Liver (tissue), 9 donors: Measurements from ENCODE around the gene LY6G6C. TPM values are rescaled to one million over a fixed set of nuclear protein-coding genes. Genes with fewer than 3 reads are reported as not detected.
A peak's percentile ranks its signal among the peaks of the same experiment; 100 is the strongest.

Experiments
- DNase-seq: peaks from one replicate; pipeline ENCODE4 v3.0.0-alpha.2; 2017; ENCODE audit warnings: low spot score
- H3K27ac ChIP-seq, 2 donors: one replicate each; pipeline ENCODE4 v1.7.0; 2013; ENCODE audit warnings: inconsistent platforms in 2 of 2, low read length in 2 of 2, control low read depth in 1 of 2, low read depth in 1 of 2, mild to moderate bottlenecking in 1 of 2
- H3K27me3 ChIP-seq, 4 donors: one replicate each; pipeline versions ENCODE4 v1.6.1 to v1.7.0; 2013; ENCODE audit warnings: low read length in 3 of 4, inconsistent platforms in 1 of 4, mild to moderate bottlenecking in 1 of 4, moderate library complexity in 1 of 4; ENCODE audit not compliant: control insufficient read depth in 4 of 4, insufficient read depth in 4 of 4
- H3K36me3 ChIP-seq, 4 donors: one replicate each; pipeline versions ENCODE4 v1.6.1 to v1.7.0; 2013; ENCODE audit warnings: low read length in 3 of 4, mild to moderate bottlenecking in 3 of 4, low read depth in 1 of 4, moderate library complexity in 1 of 4; ENCODE audit not compliant: control insufficient read depth in 4 of 4, insufficient read depth in 3 of 4
- H3K4me1 ChIP-seq, 4 donors: one replicate each; pipeline versions ENCODE4 v1.6.1 to v1.7.0; 2013; ENCODE audit warnings: low read length in 3 of 4, mild to moderate bottlenecking in 3 of 4, moderate library complexity in 1 of 4; ENCODE audit not compliant: control insufficient read depth in 4 of 4, insufficient read depth in 4 of 4
- H3K4me3 ChIP-seq, 3 donors: one replicate each; pipeline versions ENCODE4 v1.6.1 to v1.7.0; 2013; ENCODE audit warnings: low read length in 3 of 3, control low read depth in 1 of 3, low read depth in 1 of 3, mild to moderate bottlenecking in 1 of 3
- H3K9ac ChIP-seq, 2 donors: one replicate each; pipeline ENCODE4 v1.7.0; 2013; ENCODE audit warnings: low read length in 2 of 2, mild to moderate bottlenecking in 2 of 2, moderate library complexity in 2 of 2, control low read depth in 1 of 2, low read depth in 1 of 2
- H3K9me3 ChIP-seq, 4 donors: one replicate each; pipeline versions ENCODE4 v1.6.1 to v1.7.0; 2013; ENCODE audit warnings: low read length in 3 of 4; ENCODE audit not compliant: control insufficient read depth in 4 of 4
- ATF3 ChIP-seq: IDR thresholded peaks from 2 replicates; pipeline ENCODE4 v1.6.1; 2016; ENCODE audit warnings: antibody characterized with exemption
- EGR1 ChIP-seq, 2 donors: IDR thresholded peaks; 2 replicates each; pipeline ENCODE4 v1.6.1; 2016 to 2018; ENCODE audit warnings: antibody characterized with exemption in 2 of 2, low read depth in 2 of 2
- FOXA1 ChIP-seq: IDR thresholded peaks from 2 replicates; pipeline ENCODE4 v1.6.1; 2016; ENCODE audit warnings: antibody characterized with exemption
- FOXA2 ChIP-seq: IDR thresholded peaks from 2 replicates; pipeline ENCODE4 v1.6.1; 2016; ENCODE audit warnings: antibody characterized with exemption
- GABPA ChIP-seq, 2 donors: IDR thresholded peaks in 1 of 2; conservative IDR thresholded peaks in 1 of 2; 2 replicates each; pipeline ENCODE4 v1.6.1; 2016; ENCODE audit warnings: antibody characterized with exemption in 2 of 2, mild to moderate bottlenecking in 1 of 2, moderate library complexity in 1 of 2
- HNF4A ChIP-seq, 2 donors: conservative IDR thresholded peaks; 2 replicates each; pipeline ENCODE4 v1.6.1; 2016; ENCODE audit warnings: antibody characterized with exemption in 2 of 2, mild to moderate bottlenecking in 2 of 2
- HNF4G ChIP-seq: IDR thresholded peaks from 2 replicates; pipeline ENCODE4 v1.6.1; 2016; ENCODE audit warnings: antibody characterized with exemption
- JUND ChIP-seq, 2 donors: IDR thresholded peaks; 2 replicates each; pipeline ENCODE4 v1.6.1; 2016; ENCODE audit warnings: antibody characterized with exemption in 2 of 2
- MAX ChIP-seq: IDR thresholded peaks from 2 replicates; pipeline ENCODE4 v1.6.1; 2016; ENCODE audit warnings: antibody characterized with exemption
- NR2F2 ChIP-seq: IDR thresholded peaks from 2 replicates; pipeline ENCODE4 v1.6.1; 2016; ENCODE audit warnings: antibody characterized with exemption
- RAD21 ChIP-seq, 2 donors: IDR thresholded peaks; 2 replicates each; pipeline ENCODE4 v1.6.1; 2016; ENCODE audit warnings: antibody characterized with exemption in 2 of 2, mild to moderate bottlenecking in 2 of 2
- REST ChIP-seq: IDR thresholded peaks from 2 replicates; pipeline ENCODE4 v1.6.1; 2016; ENCODE audit warnings: antibody characterized with exemption, mild to moderate bottlenecking
- RXRA ChIP-seq, 2 donors: IDR thresholded peaks; 2 replicates each; pipeline ENCODE4 v1.6.1; 2017 to 2018; ENCODE audit warnings: antibody characterized with exemption in 2 of 2, mild to moderate bottlenecking in 1 of 2
- SP1 ChIP-seq: IDR thresholded peaks from 2 replicates; pipeline ENCODE4 v1.6.1; 2018; ENCODE audit warnings: antibody characterized with exemption, mild to moderate bottlenecking
- TAF1 ChIP-seq: conservative IDR thresholded peaks from 2 replicates; pipeline ENCODE4 v1.6.1; 2016; ENCODE audit warnings: antibody characterized with exemption, mild to moderate bottlenecking
- YY1 ChIP-seq: IDR thresholded peaks from 2 replicates; pipeline ENCODE4 v1.6.1; 2016; ENCODE audit warnings: antibody characterized with exemption, mild to moderate bottlenecking
- WGBS: extraction: QIAGEN DNeasy Blood & Tissue Kit; methylation state at CpG from one replicate; pipeline ENCODE4 v1.1.7; 2013; 5-methylcytosine and 5-hydroxymethylcytosine counted together
- polyA plus RNA-seq, 2 donors: library from polyadenylated mRNA; stranded (reverse) in 1 of 2; unstranded in 1 of 2; fragments of 200-250 nt in 1 of 2; fragments of >200 nt in 1 of 2; fragmentation: Nextera tagmentation in 1 of 2; extraction: Ambion mirVana in 1 of 2; gene quantifications; one replicate each; pipeline versions ENCODE4 v1.2.1 to v1.2.3, GENCODE V29; 2013 to 2015
- total RNA-seq, 2 donors: library from RNA; depleted of rRNA; stranded (reverse); fragments of >200 nt; gene quantifications; one replicate each; pipeline ENCODE4 v1.2.3, GENCODE V29; 2014
- TF ChIP-seq, protein P1 (sequence below): IDR thresholded peaks from 2 replicates; pipeline ENCODE4 v1.6.1; 2016; ENCODE audit warnings: antibody characterized with exemption
- donor health status: healthy.
- donor health status: healthy.
- donor health status: healthy.
- donor health status: healthy.
- donor health status: healthy.

LY6G6C gene
- total and polyA plus RNA-seq, 4 donors: not detected

- no peaks in the 10 kb centered on the region for H3K27me3 ChIP-seq
- no peak overlapping the region for H3K9ac ChIP-seq
- H3K36me3 ChIP-seq: no peaks in the 10 kb centered on the region
- peak in 1 of 2 donors; percentile 30 for TF ChIP-seq RAD21 (IDR thresholded peaks at IDR 0.05)
- TF ChIP-seq ATF3: no peak
- no peaks in the 10 kb centered on the region for H3K9me3 ChIP-seq
- no peak for DNase-seq
- no peak overlapping the region for H3K4me3 ChIP-seq
- no peaks in the 10 kb centered on the region for H3K4me1 ChIP-seq
- H3K27ac ChIP-seq: no peak overlapping the region
- 88% methylated on average over 8 of the region's 8 CpGs for WGBS
These were observed 9.2 kb downstream of the LY6G6C start for GRCh38 chr6:31712296-31712695.

DNA sequence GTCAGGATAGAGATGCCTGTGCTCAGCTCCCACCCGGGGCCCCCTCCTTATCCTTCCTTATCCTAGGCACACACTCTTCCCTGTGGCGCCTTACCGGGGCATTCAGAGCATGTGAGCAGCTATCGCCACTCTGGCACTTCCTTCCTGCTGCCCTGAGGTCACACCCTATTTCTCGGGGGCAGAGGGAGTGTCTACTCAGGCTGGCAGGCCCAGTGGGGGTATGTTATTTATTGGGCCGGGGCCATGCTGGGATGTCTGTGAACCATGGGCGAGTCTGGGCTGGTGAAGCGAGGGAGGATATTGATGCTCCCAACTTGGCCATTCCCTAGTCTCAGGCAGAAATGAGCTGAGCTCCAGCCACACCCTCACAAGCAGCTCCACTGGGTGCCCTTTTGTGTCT is 10.3 kb downstream of the LY6G6C start:
- no peaks in the 10 kb centered on the region for H3K4me1 ChIP-seq
- WGBS: 65% methylated on average over 8 of the region's 8 CpGs
- no peak for DNase-seq
- H3K36me3 ChIP-seq: no peaks in the 10 kb centered on the region
- H3K9ac ChIP-seq: no peak overlapping the region
- no peaks in the 10 kb centered on the region for H3K9me3 ChIP-seq
- TF ChIP-seq JUND (IDR thresholded peaks at IDR 0.05): no peak
- TF ChIP-seq FOXA1: no peak
- no peak for TF ChIP-seq HNF4G
- TF ChIP-seq TAF1: no peak
- TF ChIP-seq EGR1 (IDR thresholded peaks at IDR 0.05; ENCODE audit: low read depth in 2 of 2): no peak
- no peak for TF ChIP-seq YY1
- no peak for TF ChIP-seq REST
- no peak for TF ChIP-seq ATF3
- no peak overlapping the region for H3K27ac ChIP-seq
- no peak overlapping the region for H3K4me3 ChIP-seq
- H3K27me3 ChIP-seq: no peaks in the 10 kb centered on the region

- no peaks in the 10 kb centered on the region for H3K36me3 ChIP-seq
- TF ChIP-seq REST: no peak
- TF ChIP-seq NR2F2: no peak
- TF ChIP-seq MAX: no peak
- no peak for TF ChIP-seq TAF1
- no peak for TF ChIP-seq ATF3
- no peak for TF ChIP-seq HNF4A (conservative IDR thresholded peaks at IDR 0.05)
- no peak for TF ChIP-seq EGR1 (IDR thresholded peaks at IDR 0.05; ENCODE audit: low read depth in 2 of 2)
- no peak for TF ChIP-seq SP1
- TF ChIP-seq FOXA2: no peak
- TF ChIP-seq, protein P1, sequence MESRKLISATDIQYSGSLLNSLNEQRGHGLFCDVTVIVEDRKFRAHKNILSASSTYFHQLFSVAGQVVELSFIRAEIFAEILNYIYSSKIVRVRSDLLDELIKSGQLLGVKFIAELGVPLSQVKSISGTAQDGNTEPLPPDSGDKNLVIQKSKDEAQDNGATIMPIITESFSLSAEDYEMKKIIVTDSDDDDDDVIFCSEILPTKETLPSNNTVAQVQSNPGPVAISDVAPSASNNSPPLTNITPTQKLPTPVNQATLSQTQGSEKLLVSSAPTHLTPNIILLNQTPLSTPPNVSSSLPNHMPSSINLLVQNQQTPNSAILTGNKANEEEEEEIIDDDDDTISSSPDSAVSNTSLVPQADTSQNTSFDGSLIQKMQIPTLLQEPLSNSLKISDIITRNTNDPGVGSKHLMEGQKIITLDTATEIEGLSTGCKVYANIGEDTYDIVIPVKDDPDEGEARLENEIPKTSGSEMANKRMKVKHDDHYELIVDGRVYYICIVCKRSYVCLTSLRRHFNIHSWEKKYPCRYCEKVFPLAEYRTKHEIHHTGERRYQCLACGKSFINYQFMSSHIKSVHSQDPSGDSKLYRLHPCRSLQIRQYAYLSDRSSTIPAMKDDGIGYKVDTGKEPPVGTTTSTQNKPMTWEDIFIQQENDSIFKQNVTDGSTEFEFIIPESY: no peak
- no peak for TF ChIP-seq RXRA (IDR thresholded peaks at IDR 0.05)
- TF ChIP-seq RAD21 (IDR thresholded peaks at IDR 0.05): no peak
- TF ChIP-seq GABPA (IDR thresholded peaks at IDR 0.05 in 1 of 2, conservative IDR thresholded peaks at IDR 0.05 in 1 of 2): no peak
- TF ChIP-seq HNF4G: no peak
- TF ChIP-seq JUND (IDR thresholded peaks at IDR 0.05): no peak
These were observed 10.9 kb downstream of the LY6G6C start for GRCh38 chr6:31710523-31711219.

More at GRCh38 chr6:31710523-31711219, 10.9 kb downstream of the LY6G6C start:
- H3K27me3 ChIP-seq: no peaks in the 10 kb centered on the region
- H3K9ac ChIP-seq: no peak overlapping the region
- H3K9me3 ChIP-seq: no peaks in the 10 kb centered on the region
- DNase-seq: no peak
- 66% methylated on average over 5 of the region's 5 CpGs for WGBS
- no peaks in the 10 kb centered on the region for H3K4me1 ChIP-seq
- H3K27ac ChIP-seq: no peak overlapping the region
- no peak overlapping the region for H3K4me3 ChIP-seq
